Stimulated activated CD8-positive, alpha-beta memory T cell treated with anti-CD3 and anti-CD28 coated beads, Interleukin-12 subunit alpha, Interleukin-12 subunit beta, amount 100 ng/mL, for 24 hours (primary cell): ENCODE results near the gene CTIF.

Source experiments
- DNase-seq: peaks from one replicate; pipeline ENCODE4 v3.0.0-alpha.2; 2020; ENCODE audit errors: extremely low read depth

CTIF gene

GRCh38 chr18:48533340-48534070 lies 5.3 kb upstream of the CTIF start:
- DNase-seq, result no peak

DNA sequence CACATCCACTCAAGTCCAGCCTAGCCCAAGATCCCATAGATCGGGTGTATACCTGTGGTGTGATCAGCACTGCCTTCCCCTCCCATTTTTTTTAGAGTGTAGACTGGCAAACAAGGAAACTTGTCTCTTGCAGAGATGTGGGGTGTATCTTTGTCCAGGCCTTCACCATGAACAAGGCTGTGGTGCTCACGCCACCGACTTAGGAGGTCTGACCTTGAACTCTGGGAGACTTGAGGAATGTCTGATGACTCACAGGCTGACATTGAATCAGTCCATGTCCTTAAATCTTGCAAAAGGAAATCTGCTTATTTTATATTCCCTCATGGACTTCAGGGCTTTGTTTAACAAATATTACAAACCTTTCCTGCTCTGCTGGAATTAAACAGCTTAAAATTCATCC lies 4.5 kb upstream of the CTIF start:
- no peak for DNase-seq

DNA sequence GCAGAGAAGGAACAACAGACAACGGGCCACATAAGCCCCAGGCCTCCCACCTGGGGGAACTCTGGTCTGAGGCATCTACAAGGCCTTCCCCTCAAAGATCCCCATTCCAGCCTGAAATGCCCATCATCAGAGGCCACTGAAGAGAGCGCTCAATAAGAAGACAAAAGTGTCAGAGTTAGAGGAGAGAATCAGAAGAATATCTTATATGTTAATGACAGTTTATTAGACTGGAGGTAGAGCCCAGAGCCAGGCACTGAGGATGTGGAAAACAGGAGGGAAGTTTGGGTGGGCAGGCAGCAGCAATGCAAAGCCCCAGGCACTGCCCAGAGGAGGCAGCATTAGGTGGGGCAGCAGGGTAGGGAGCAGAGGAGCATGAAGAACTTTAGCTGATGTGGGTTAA lies 2.9 kb upstream of the CTIF start:
- no peak for DNase-seq

GRCh38 chr18:48536516-48536915 lies 2.3 kb upstream of the CTIF start:
- no peak for DNase-seq

DNA sequence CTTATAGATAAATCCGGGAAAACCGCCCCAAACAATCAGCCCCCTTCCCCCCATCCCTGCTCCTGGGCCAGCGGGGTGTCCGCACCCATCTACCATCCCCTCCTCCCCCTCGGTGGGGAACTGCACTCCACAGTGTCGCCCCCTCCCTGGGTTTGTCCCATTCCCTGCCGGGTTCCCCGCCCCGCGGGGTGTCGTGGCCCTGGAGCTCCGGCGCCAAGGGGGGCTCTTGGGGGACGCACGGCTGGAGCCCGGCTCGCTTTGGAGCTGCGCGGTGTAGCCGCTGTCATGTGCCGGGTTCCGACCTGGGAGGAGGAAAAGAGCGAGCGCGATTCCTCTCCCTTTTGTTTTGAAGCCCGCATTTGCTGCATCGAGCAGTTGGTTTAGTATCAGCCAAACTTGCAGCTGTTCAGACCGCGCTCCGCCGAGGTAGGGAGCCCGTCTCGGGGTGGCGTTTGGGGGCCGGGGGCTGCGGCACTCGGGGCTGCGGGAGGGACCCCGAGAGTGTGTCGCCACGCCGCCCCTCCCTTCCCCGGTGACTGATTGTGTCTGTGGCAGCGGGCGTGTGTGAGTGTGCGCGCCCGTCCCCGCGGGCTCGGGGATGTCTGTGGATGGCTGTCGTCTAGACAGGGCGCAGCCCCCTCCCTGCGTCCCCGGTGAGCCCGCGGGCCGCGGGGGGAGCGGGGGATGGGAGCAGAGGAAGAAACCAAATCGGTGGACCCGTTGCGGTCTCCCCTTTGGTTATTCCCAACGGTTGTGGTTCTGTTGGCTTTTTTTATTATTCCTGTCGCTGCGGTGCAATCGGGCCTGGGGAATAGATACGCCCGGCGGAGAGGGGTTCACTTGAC lies 797 bp downstream of the CTIF start:
- DNase-seq, result no peak

- DNase-seq, result no peak
These were observed 1.6 kb downstream of the CTIF start for GRCh38 chr18:48540251-48541025.

GRCh38 chr18:48541026-48541746 lies 2.4 kb downstream of the CTIF start:
- no peak for DNase-seq

DNA sequence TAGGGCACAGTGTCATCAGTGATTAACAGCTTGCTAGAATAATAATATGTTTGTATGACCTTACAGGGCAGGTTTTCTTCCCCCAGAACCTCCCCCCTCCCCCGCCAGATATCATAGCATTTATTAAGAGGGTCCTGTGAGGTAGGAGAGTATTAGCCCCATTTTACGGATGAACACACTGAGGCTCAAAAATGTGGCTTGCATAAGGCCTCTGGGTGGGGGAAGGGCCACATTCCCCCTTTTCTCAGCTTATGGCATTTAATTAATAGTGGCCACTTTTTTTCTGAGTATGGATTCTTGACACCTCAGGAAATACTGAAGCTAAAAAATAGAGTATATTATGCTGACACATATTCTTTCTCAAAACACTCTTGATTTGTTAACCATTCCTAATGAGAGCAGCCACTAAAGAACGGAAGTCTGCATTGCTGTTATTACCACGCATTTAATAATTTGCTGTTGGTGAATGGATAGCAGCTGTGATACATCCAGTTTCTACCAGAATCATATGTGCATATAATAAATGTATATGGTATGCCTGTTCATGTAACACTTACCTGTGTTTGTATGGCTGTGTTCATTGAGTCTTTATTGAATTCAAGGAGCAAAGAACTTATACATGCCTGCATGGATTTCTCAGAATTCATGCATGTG lies 3.0 kb downstream of the CTIF start:
- DNase-seq, result no peak

GRCh38 chr18:48542513-48543181 lies 3.8 kb downstream of the CTIF start:
- DNase-seq, result no peak

DNA sequence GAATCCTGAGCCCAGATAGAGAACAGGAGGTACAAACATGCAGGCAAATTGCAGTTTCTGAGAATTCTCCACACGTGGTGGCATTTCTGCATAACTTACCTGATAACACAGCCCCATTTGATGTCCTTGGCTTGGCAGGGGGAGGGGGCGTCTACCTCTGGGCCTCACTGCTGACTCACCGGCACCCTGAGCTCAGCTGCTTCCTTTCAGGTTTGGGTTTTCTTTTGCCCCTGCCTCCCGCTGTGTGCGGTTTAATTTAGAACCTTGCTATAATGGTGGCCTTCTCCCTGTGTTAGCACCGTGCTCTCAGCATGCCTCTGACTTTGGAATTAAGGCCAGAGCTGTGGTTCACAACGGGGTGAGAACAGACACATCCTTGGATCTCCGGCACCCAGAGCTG lies 4.4 kb downstream of the CTIF start:
- no peak for DNase-seq

DNA sequence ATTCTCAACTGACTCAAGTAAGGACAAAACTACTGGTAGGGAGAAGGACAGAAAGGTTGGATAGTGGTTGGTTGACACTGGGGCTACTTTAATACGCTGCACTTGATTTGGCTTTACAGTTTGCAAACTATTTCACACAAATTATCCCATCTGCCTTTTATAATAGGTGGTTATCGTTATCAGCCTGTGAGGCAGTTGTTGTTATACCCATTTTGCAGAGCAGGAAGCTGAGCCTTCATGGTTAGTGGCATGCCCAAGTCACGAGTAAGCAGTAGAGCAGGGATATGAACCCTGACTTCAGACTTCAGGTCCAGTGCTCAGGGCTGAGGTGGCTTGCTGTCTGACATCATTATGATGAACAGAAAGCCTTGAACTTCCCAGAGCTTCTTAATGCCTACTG lies 5.3 kb downstream of the CTIF start:
- DNase-seq, result no peak

DNA sequence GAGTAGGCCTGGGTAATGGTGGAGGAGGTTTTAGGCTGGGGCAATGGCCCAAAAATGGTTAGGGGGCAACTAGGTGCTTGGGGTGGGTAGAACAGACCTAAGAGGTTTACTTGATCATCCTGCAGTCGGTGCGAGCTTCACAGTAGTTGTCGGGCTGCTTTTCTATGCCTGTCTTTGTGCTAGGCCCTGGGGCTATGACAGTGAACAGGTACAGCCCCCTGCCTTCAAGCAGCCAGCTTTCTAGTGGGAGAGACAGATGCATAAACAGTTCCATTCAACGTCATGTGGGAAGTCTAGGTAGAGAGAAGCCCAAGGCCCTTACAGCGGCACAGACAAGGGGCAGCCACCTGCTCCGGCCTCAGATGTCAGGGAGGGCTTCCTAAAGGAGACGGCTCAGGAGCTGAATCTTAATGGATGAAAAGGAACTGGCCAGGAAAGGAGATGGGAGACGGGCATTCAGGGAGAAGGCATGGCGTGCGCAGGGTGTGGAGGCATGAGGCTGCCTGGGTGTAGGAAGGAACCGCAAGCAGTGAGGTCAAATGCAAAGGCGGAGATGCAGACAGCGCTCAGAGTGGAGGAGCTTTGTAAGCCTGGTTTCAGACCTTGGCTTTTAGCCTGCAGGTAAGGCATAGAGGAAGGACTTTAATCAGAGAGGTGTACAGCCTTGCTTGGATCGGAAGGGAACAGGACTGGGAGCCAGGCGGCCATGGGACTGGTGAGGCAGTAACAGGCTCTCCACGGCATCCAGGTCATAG lies 6.0 kb downstream of the CTIF start:
- DNase-seq, result no peak

GRCh38 chr18:48545757-48546321 lies 7.0 kb downstream of the CTIF start:
- DNase-seq, result no peak

DNA sequence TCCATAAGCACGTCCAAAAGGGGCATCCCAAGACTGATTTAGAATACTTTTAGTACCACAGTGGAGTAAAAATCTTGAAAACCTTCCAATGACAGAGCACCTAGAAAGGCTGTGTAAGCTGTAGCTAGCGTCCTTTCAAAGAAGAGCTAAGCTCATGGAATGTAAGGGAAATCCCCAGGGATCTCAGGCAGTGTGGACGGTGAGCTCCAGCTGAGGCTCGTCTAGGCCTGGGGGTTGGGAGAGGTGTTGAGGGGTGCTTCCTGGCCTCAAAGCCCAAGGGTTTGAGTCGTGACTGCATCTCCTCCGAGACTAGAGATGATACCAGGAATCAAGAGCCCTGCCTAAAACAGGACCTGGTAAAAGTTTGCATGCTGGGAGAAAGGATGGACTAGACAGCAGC lies 7.6 kb downstream of the CTIF start:
- DNase-seq, result no peak

- DNase-seq, result no peak
These were observed 8.7 kb downstream of the CTIF start for GRCh38 chr18:48547531-48547981.

DNA sequence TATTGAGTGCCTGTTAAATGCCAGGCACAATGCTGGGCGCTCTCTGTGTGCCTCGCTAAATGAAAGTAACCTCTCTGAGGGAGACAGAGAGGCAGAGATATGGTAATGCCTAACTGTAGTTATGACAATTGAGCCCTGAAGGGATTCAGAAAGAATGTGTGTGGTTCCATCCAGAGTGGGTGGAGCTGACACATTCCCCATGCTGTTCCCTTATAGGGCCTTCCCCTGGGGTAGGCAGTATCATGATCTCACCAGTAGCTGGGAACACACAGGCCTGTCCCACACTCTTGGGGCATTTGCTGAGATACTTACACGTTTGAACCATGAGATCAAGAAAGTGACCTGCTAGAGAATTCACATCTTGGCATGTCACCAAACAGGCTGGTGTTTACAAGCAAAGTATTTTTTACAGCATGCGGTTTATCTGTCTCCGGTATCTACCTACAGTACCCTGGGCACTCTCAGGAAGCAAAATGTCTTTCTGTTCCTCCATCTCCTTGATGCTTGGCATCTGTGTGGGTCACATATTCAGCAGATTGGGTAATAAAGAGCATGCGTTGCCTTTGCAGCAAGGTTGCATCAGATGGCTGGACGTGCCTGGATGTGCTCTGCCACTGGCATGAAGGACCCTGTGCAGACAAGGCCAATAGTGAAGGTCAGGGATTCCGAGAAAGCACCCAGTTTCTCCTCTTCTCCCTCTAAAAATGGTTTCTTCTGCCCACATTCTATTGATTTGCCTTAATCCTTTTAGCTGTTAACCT lies 9.4 kb downstream of the CTIF start:
- DNase-seq, result no peak

DNA sequence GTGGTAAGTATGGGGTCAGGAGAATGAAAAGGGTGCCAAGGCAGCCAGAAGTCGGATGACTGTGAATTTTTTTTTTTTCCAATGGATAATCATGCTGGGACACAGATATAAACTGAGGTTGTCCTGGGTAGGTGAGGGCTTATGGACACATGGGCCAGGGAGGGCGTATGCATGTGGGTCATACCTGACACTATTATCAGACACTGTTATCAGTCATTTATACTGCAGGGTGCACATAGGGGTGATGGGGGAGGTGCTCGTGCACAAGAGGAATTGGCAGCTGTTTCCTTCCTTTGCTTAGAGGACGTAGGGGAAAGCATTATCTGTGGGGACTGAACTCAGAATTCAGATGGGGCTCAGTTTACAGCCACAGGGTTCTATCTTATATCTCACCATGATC lies 10.1 kb downstream of the CTIF start:
- DNase-seq, result no peak

DNA sequence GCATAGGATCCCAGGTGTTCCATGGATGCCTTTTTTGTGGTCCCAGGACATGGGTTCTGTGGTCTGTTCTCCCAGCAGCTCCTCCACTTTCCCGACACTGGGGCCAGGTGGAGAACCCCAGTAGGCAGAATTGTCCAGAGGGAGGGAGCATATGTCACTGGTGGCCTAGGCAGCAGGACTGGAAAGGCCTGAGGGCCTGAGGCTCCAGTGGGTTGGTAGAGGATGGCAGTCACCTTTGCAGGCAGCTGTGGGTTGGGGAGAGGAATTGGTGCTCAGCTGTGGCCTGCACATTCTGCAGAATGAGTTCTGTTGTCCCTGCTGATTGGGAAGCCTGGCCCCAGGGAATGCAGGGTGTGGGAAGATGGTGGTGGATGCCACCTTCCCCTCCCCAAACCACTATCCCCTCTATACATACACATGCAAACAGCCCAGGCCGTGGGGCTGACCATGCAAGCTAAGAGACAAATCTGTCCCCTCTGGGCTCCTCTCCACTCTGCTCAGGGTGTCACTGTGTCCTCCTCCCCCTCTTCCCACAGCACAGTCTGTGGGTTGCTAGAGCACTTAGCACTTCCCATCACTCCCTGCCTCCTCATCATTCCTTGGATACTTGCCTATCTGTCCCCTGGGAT lies 11.4 kb downstream of the CTIF start:
- DNase-seq, result no peak
